GM18526 (cell line): Measurements from ENCODE around the gene LXN.
A peak's percentile ranks its signal among the peaks of the same experiment; 100 is the strongest.

Experiments used
- POLR2A ChIP-seq: IDR thresholded peaks from 3 replicates; pipeline ENCODE4 v1.6.1; 2011; ENCODE audit not compliant: insufficient read length; ENCODE audit errors: extremely low read depth

Gene LXN, protein sequence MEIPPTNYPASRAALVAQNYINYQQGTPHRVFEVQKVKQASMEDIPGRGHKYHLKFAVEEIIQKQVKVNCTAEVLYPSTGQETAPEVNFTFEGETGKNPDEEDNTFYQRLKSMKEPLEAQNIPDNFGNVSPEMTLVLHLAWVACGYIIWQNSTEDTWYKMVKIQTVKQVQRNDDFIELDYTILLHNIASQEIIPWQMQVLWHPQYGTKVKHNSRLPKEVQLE

DNA sequence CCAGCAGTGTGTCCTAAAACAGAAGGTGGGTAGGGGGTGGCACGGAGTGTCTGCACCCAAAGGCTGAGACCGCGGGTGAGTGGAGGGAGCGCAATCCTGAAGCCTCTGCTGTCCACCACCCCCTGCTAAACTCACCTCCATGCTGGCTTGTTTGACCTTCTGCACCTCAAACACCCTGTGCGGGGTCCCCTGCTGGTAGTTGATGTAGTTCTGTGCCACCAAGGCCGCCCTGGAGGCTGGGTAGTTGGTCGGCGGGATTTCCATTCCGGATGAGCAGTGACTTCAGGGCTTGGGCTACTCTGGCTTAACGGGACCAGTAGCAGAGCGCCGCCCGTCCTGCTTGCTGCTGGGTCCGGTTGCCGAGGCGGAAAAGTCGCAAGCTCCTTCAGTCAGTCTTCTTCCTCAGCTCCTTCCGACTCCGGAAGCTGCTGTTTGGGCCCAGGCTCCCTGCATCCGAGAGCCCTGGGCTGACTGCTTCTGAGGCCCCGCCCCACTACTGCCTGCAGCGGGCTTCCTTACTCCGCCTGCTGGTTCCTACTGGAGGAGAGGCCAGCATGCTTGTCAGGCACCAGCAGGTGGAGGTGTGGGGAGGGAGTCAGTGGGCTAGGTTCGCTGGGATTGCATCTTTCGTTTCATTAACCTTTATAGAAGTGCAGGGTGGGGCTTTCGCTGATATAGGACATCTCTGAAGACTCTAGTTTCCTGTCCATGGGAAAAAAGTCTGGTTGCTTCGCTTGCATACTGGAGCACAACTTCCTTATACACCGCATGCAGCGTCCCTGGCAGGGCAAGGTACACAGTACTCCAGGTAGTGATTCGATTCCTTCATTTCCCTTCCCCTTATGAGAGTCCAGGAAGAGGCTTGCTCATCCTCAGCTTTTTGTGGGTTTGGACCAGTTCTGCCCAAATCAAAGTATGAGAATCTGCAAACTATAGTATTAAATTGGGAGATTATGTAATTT is at the start of gene LXN:
LXN (minus strand) TSS at position 434 of the 962 bp plus-strand sequence; CDS start at position 264, 170 bp downstream.
- TF ChIP-seq POLR2A: peak; percentile 70

DNA sequence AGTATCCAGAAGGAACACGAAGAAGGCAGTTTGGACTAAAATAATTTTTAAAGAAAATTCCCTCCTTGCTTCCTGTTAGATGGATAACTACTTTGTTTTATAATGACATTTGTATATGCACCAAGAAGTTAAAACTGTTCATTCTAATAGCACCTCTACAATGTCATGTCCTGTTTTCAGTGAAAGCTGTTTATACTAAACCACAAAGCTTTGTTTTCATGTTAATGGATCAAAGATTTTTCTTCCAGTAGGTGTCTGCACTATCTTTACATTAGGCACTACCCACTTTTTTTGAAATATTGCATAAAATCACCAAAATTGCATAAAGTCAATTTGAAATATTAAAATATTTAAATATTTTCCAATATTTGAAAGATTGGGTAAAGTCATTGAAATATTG is 49.7 kb upstream of the LXN start:
- no peak for TF ChIP-seq POLR2A

DNA sequence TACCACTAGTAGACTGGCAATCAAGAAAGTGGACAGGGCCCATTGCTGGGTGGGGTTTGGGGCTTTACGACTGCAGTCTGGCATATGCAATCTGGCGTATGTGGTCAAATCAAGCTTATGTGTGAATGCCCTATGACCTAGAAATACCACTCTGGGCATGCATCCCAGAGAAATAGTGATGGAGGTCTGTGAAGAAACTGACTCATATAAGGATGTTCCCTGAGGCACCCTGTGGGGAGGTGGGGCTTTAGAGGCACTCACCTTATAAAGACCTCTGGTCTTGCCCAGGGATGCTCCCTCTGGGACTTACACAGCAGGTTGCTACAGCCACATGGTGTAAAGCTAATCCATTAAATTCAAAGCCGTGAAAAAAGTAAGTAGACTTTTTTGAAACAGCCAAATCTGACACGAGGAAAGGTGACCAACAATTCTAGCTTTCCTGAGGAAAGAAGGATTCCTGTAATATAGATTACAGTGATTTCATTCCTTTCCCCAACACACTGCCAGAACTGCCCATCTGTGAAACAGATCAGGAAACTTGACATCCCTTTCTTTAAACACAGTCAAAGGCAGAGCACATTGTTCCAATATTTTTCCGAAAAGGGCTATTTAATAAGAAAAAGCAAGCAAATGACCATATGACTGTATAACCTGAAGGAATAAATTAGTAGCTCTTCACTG is 46.2 kb upstream of the LXN start:
- no peak for TF ChIP-seq POLR2A

DNA sequence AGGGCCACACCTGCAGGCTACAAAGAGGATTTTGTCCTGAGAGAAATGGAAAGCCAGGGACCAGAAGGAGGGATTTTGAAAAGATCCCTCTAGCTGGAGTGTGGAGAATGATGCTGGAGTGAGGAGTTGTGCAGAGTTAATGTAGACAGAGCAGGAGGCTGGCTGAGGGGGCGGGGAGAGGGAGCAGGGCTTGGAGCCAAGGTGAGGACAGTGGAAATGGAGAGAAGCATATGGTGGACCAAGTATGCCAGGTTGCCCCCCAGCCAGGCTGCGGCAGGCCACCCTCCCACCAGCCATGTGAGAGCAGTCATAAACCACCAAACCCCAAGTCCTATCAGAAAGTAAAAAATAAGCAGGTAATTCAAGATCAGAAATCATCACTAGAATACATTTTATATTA is 45.1 kb upstream of the LXN start:
- TF ChIP-seq POLR2A: no peak

DNA sequence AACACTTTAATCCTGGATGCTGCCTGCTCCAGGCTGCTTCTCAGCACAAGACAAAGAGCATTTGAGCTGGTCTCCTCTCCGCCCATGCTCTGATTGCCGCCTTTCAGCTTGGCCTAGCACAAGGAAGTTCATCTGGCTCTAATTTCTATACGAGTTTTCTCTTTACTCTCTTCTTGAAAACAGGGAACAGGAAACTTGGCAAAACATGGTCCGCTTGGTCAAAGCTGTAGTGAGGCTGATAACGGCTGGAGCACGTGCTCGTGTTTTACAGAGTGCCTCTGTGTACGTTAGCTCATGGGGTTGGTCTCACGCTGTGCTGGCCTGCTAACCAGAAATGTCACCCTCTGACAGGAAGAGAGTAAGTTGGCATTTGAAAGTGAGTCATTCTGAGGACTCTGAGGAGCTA is 40.6 kb upstream of the LXN start:
- TF ChIP-seq POLR2A: no peak

DNA sequence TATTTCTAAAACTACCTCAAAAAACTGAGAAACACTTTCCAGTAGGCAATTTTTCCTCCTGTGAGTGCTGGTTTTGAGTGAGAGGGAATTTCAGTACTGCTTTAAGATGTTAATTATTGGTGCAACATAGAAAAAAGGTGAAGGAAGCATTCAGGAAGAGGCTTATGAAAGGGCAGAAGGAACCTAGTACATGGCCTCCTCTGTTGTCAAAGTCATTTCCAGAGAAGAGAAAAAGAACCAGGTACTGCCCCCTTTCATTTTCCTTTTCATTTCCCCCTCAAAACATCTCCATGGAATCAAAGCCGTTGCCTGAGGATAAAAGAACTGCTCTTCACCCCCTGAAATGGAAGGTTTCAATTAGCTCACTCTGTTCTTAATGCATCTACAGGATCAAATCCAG is 40.0 kb upstream of the LXN start:
- no peak for TF ChIP-seq POLR2A

DNA sequence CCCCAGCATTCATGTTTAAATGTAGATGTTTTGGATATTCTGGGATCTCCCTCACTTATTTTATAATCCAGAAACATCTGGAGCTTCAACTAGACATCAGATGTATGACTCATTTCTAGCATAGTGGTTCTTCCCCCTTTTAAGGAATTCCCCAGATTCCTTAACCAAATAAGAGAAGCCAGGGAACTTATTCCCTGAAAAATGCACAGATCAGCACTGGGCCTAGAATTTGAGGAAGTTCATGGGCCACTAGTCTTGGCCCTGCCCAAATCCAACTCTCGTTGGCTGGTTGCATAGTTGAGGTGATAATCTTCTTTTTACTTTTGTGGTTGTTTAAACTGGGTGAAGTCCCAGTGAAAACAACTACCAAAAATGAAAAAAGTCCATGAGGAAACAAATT is 39.4 kb upstream of the LXN start:
- TF ChIP-seq POLR2A: no peak

DNA sequence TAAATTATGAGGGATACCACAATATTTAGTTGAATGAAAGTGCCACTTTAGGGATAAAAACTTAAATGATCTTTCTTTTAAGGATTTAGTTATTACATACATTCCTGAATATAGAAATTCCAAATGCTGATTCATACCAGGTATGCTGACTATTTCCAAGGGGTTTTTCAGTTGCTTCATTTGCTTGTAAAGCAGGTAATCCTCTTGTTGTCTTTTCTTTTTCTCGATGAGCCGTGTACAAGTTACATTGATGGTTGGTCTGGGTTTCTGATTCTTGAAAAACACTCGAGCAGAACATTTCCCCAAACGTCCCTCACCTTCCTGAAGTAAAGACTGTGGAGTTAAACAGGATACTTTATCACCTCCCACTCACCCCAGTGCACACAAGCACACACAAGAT is 38.2 kb upstream of the LXN start:
- no peak for TF ChIP-seq POLR2A

DNA sequence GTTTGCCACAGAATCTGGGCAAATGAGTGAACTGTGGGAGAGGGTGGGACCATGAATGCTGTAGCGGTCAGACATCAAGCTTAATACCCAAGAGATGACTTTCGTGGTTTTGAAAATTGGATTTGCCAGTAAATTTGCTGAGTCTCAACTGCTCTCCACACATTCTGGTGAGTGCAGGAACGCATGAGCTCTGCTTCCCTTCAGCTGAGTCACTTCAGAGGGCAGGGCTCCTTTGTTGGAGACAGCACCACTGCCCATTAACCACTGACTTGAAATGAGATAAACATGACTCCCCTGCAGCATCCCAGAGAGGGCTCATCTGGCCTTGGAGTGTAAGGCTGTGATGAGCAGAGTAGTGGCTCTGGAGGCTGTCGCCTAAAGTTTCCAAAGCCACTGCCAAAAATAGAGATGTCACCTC is 37.2 kb upstream of the LXN start:
- no peak for TF ChIP-seq POLR2A

DNA sequence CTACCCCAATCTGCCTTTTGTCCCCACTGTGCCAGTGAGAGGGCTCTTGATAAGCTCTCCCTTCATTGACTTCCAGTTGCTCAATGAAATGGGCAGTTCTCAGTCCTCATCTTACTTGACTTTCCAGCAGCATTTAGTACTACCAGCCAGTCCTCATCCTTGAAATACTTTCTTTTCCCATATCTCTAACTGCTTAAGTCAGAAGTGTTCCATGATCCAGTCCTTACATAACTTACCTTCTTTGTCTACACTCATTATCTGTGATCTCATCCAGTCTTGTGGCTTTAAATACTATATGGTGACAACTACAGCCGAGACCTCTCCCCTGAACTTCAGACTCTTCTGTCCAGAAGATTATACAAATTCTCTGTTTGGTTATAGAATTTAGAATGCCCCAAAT is 31.1 kb upstream of the LXN start:
- TF ChIP-seq POLR2A: no peak

DNA sequence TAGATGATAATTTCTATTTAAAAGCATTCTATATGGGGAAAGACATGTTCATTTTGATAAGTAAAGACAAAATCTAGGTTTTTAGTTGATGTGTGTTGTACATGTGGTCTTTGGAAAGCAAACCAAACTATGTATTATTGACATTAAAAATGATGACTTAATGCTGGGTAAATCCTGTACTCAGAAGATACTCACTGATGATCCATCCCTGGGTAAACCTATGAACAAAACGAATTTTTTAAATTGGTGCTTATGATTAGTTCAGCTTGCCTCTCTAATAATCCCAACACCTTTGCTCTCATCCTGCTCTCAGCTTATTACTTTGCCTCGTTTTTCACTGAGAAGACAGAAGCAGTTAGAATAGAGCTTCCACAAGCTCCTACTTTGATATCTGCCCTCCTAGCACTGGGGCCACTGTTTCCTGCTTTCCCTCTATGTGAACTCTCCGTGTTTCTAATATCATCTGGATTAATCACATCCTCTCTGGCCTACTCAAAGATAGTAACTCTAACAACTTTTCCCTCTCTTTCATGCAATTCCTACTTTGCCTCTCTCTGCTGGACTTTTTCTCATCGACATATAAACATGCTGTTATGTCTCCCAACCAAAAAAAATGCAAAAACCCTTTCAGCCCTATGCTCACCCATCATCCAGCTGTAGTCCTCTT is 30.5 kb upstream of the LXN start:
- no peak for TF ChIP-seq POLR2A

DNA sequence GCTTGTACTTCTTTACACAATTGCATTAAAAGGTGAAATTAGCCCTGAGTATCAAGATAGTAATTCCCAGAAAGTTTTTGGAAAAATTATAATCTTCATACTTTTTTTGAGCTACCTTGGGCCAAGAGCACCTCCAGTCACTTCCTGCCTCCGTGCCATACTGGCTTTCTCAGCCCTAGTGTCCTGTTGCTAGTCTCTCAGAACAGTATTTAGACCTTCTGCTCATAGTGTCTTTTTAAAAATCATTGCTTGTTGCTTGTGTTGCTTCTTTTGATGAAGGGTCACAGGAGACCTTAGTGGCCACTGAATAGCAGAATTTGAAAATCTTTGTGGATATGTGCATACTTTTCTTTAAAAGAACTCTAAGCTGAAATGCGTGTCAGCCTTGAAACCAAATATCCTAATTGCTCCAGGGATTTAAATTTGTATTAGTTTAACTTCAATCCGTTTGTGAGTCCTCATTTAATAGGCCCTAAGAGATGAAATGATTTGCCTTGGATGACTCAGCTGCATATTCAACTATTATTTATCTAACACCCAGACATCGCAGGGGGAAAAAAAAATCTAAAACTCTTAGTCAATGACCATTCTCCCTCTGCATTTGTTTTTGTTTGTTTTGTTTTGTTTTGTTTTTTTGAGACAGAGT is 29.1 kb upstream of the LXN start:
- no peak for TF ChIP-seq POLR2A

DNA sequence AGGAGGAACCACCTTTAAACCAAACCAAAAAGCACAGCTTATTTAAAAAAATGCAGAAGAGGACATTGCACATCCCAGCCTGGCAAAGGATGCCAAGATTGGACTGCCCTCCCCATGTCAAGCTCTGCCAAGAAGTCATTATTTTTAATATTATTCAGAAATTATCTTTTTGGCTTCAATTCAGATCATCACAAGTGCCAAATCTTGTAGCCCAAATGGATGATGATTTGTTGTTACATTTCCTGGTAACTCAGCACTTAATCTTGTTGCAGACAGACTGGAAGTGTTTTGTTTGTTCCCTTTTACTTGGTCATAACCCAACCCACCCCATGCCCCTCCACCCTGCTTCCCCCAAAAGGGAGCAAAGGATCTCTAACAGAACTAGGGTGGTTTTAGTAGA is 28.1 kb upstream of the LXN start:
- no peak for TF ChIP-seq POLR2A

DNA sequence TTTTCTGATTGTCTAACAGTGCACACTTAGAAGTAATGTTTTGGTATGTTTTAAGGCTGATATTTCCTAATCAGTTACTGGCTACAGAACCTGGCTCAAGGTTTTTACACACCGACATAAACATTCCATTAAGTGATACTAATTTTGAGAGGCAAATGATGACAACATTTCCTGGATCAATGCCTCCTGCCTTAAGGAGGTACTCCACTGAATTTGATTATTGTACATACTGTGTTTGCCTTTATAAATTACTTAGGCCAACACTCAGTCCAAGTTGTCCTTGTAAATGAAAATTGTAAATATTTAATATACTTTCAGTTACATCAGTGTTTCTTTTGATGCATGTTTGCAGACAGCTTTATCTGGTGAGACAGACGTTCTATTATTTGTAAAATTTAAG is 24.2 kb upstream of the LXN start:
- no peak for TF ChIP-seq POLR2A

DNA sequence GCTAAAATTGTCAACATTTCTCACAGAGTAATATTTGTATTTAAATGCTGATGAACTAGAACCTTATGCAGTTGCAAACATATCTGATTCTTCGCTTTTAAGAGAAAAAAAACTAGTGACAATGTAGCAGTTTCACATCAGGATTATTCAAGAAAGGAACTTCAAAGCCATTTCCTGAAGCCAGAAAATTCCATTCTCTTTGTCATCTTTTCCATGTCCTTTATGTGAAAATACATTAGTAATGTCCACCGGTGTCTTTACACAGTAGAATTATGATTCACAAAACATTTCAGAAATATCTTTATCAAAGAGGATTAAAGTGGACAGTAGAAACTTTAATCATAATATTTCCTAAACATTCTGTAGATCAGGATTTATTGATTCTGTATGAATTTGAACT is 12.7 kb upstream of the LXN start:
- no peak for TF ChIP-seq POLR2A
